ENCODE results near the gene USH2A. TPM values are rescaled to one million over a fixed set of nuclear protein-coding genes. Genes with fewer than 3 reads are reported as not detected.

USH2A gene
- total RNA-seq, 4 donors from 2014 or later = under 0.01 to 1.0 (median under 0.01) TPM; not detected in 1

DNA sequence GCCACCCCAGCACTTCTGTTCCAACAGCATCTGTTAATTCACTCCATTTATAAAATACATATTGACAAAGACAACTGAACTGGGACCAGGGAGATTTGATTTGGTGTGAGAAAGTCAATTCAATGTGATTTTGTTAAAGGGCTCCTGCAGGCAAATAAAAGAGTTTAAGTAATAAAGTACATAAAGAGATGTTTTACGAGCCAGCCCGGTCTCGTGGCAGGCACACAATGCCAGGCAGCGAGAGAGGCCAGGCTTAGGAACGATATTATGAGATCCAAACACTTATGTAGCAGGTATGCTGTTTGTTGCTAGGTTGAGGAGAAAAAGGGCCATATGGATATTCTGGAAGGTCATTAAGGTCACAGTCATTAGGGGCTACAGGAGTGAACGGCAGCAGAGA lies 629.1 kb downstream of the USH2A start:
- no peaks in the 10 kb centered on the region for H3K9me3 ChIP-seq
- H3K4me1 ChIP-seq = no peaks in the 10 kb centered on the region
- no peak overlapping the region for H3K4me3 ChIP-seq
- no peaks in the 10 kb centered on the region for H3K36me3 ChIP-seq
- H3K27ac ChIP-seq = no peak overlapping the region
- TF ChIP-seq CTCF (IDR thresholded peaks at IDR 0.05) = no peak
- no peak for TF ChIP-seq EP300 (IDR thresholded peaks at IDR 0.05)
- TF ChIP-seq POLR2A (IDR thresholded peaks at IDR 0.05) = no peak
- 54 to 58% methylated on average over 6 of the region's 6 CpGs for WGBS, 2 donors
- no peaks in the 10 kb centered on the region for H3K27me3 ChIP-seq
- DNase-seq (ENCODE audit: low spot score in 2 of 2) = no peak

GRCh38 chr1:215793180-215793579 lies 630.1 kb downstream of the USH2A start:
- H3K27me3 ChIP-seq = no peaks in the 10 kb centered on the region
- DNase-seq (ENCODE audit: low spot score in 2 of 2) = no peak
- no peaks in the 10 kb centered on the region for H3K4me1 ChIP-seq
- TF ChIP-seq POLR2A (IDR thresholded peaks at IDR 0.05) (no peak), CTCF (IDR thresholded peaks at IDR 0.05) (peak in 1 of 5 experiments; percentile 30), EP300 (IDR thresholded peaks at IDR 0.05) (no peak)
- H3K27ac ChIP-seq = no peak overlapping the region
- no peaks in the 10 kb centered on the region for H3K36me3 ChIP-seq
- H3K4me3 ChIP-seq = no peak overlapping the region
- no peaks in the 10 kb centered on the region for H3K9me3 ChIP-seq

GRCh38 chr1:215792446-215792845 lies 630.8 kb downstream of the USH2A start:
- no peak overlapping the region for H3K4me3 ChIP-seq
- H3K27me3 ChIP-seq = no peaks in the 10 kb centered on the region
- no peak for DNase-seq (ENCODE audit: low spot score in 2 of 2)
- H3K9me3 ChIP-seq = no peaks in the 10 kb centered on the region
- H3K36me3 ChIP-seq = no peaks in the 10 kb centered on the region
- WGBS, 2 donors = 67 to 68% methylated on average over 8 of the region's 8 CpGs
- TF ChIP-seq POLR2A (IDR thresholded peaks at IDR 0.05) (no peak), EP300 (IDR thresholded peaks at IDR 0.05) (no peak), CTCF (IDR thresholded peaks at IDR 0.05) (no peak)
- H3K4me1 ChIP-seq = no peaks in the 10 kb centered on the region
- H3K27ac ChIP-seq = no peak overlapping the region

GRCh38 chr1:215789981-215790380 lies 633.3 kb downstream of the USH2A start:
- Histone ChIP-seq H3K27me3 (no peaks in the 10 kb centered on the region), H3K4me1 (no peaks in the 10 kb centered on the region), H3K4me3 (no peak overlapping the region), H3K36me3 (no peaks in the 10 kb centered on the region), H3K27ac (no peak overlapping the region), H3K9me3 (no peaks in the 10 kb centered on the region)
- TF ChIP-seq CTCF (IDR thresholded peaks at IDR 0.05) (no peak), POLR2A (IDR thresholded peaks at IDR 0.05) (no peak), EP300 (IDR thresholded peaks at IDR 0.05) (no peak)
- no peak for DNase-seq (ENCODE audit: low spot score in 2 of 2)
- WGBS, 2 donors = 72 to 76% methylated on average over 3 of the region's 3 CpGs

DNA sequence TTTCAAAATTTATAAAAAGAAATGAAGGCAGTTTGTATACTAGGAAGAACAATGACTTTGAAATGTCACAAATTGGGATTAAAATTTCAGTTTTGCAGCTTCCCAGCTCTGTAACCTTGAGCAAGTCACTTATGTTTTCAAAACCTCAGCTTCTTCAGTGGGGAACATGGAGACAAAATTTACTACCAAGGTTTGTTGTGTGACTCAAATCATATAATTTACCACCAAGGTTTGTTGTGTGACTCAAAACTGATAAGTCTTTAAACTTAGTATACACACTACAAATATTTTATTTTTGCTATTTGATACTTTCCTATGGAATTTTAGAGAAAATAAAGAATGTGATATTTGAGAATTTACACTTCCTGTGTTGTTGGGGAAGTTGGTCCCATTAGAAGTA lies 636.3 kb downstream of the USH2A start:
- H3K9me3 ChIP-seq = no peaks in the 10 kb centered on the region
- no peak overlapping the region for H3K4me3 ChIP-seq
- no peak for DNase-seq (ENCODE audit: low spot score in 2 of 2)
- H3K4me1 ChIP-seq = no peaks in the 10 kb centered on the region
- no peaks in the 10 kb centered on the region for H3K27me3 ChIP-seq
- H3K27ac ChIP-seq = no peak overlapping the region
- no peaks in the 10 kb centered on the region for H3K36me3 ChIP-seq
- TF ChIP-seq POLR2A (IDR thresholded peaks at IDR 0.05) = no peak
- no peak for TF ChIP-seq EP300 (IDR thresholded peaks at IDR 0.05)
- no peak for TF ChIP-seq CTCF (IDR thresholded peaks at IDR 0.05)

Measured in tibial nerve (tissue), 4 donors.